Adipose tissue (tissue), 3 donors: ENCODE measurements around the gene DROSHA. TPM values are rescaled to one million over a fixed set of nuclear protein-coding genes. Genes with fewer than 3 reads are reported as not detected.

Experiments used
- H3K27ac ChIP-seq: one replicate; pipeline ENCODE4 v1.5.1; 2013; ENCODE audit warnings: low read depth, low read length
- WGBS, 3 donors: extraction: QIAGEN DNeasy Blood & Tissue Kit; methylation state at CpG; one replicate each; pipeline ENCODE4 v1.1.7; 2013; 5-methylcytosine and 5-hydroxymethylcytosine counted together
- polyA plus RNA-seq, 3 donors: library from polyadenylated mRNA; stranded (reverse); fragments of 200-250 nt; gene quantifications; one replicate each; pipeline ENCODE4 v1.2.3, GENCODE V29; 2013
- donor health status: healthy with polysubstance abuse.
- donor health status: Bipolar disorder and iron deficiency.
- donor health status: healthy.

The DROSHA gene
- polyA plus RNA-seq, 3 donors, result 14.9 to 21.0 (median 17.4) TPM

DNA sequence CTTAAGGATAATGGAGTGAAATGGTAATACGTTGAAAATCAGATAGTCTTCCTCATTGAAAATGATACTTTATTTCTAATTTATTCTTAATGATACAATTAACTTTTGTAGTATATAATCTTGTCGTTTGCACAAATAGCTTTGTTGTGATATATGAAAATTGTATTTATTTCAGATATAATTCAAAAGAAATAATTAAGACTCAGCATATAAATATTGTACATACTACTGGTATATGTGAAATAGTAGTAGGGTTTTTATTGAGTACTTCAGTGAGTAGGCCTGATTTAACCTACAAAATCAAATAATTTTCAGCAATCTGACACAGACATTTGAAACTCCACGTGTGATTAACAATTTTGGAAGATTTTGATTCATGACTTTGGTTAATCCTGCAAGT lies 5.0 kb upstream of the DROSHA start:
- no peak overlapping the region for H3K27ac ChIP-seq
- 86 to 89% (median 89%) methylated on average over 3 of the region's 3 CpGs for WGBS, 3 donors

DNA sequence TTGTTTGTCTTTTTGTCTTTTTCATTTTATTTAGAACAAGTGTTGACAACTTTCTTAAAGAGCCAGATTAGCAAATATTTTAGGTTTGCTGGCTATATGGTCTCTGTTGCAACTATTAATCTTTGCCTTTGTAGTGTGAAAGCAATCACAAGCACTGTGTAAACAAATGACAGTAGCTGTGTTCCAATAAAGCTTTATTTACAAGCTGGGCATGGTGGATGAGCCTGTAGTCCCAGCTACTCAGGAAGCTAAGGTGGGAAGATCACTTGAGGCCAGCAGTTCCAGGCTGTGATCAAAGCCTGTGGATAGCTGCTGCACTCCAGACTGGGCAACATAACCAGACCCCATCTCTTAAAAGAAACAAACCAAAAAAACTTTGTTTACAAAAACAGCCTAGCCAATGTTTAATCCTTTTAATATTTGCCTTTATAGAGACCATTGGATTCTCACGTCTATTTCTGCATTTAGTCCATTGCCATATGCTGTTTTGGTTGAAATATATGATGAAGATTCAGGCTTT lies 2.7 kb upstream of the DROSHA start:
- 81 to 92% (median 89%) methylated on average over 1 of the region's 1 CpG for WGBS, 3 donors
- no peak overlapping the region for H3K27ac ChIP-seq

DNA sequence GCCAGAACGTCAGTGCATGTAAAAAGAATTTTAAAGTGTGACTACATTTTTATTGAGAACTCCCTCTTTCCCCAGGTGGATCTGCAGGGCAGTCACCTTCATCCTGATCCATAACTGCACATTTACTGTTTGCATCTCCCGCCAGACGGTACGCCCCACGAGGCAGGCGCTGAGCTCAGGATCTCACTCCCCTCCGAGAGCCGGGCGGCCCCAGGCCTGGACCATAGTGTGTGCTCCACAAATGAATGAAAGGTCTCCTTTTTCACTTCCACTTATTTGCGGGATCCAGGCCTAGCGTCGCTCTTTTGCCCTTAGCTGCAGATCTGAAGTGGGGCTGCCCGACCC lies 378 bp downstream of the DROSHA start:
- H3K27ac ChIP-seq, result no peak overlapping the region
- 0 to 1% (median 1%) methylated on average over 13 of the region's 13 CpGs for WGBS, 3 donors

DNA sequence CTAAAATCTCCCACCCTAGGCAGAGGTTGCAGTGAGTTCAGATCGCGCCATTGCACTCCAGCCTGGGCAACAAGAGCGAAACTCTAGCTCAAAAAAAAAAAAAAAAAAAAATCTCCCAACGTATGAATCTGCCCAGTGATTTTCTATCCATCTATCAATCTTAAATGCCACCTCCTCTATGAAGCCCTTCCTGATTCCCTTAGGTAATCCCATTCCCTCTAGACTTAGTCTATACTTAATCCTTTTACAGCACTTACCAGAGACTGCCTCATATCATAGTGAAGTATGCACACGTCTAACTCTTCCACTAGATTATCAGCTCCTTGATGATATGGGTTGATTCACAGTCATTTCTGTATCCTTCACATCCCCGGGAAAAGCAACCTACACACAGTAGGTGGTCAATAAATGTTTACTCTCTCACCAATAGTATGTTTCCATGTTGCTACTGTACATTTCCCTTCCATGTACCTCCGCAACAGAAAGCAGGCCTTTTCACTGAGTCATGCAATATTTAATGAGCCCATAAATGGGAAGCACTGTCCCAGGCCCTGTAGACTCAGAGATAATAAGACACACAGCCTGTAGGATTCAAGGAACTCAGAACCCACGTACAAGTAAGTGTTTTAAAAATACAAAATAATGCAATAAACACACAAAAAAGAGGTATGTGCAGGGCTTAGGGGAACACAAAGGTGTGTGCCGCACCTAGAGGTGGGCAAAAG lies 1.2 kb downstream of the DROSHA start:
- 72 to 83% (median 81%) methylated on average over 9 of the region's 9 CpGs for WGBS, 3 donors
- no peak overlapping the region for H3K27ac ChIP-seq

DNA sequence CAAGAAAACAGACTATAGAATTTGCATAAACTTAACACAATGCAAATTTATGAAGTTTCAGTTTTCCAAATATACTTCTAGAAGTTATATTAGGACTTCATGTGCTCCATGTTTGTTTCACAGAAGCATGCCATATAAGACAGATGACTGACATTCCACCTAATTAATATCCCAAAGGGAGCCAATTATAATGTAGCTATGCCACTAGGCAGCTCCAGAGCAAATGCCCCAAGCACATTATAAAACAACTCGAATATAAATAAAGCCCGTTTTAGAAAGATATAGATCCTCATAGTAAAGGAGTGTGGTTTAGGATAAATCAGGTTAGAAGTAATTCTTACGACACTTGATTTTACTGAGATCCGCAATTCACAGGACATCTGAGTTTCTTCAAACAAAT lies 8.9 kb downstream of the DROSHA start:
- H3K27ac ChIP-seq, result no peak overlapping the region
- 96 to 98% (median 98%) methylated on average over 4 of the region's 4 CpGs for WGBS, 3 donors

DNA sequence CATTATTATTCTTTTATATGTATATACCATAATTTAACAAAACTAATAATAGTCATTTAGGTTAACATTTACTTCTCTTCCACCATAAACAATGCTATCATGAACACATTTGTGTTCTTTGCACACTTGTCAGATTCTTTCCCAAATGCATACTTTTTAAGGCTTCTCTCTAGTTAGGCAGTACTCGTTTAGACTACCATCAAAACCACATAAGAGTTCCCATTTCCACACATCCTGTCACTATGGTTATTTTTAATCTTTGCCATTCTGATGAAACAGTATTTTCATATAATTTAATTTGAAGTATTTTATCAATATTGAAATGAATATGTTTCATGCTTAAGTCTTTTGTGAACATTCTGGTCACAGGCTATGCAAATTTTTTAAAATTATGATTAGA lies 15.1 kb downstream of the DROSHA start:
- 36 to 80% (median 42%) methylated on average over 1 of the region's 1 CpG for WGBS, 3 donors
- H3K27ac ChIP-seq, result no peak overlapping the region

DNA sequence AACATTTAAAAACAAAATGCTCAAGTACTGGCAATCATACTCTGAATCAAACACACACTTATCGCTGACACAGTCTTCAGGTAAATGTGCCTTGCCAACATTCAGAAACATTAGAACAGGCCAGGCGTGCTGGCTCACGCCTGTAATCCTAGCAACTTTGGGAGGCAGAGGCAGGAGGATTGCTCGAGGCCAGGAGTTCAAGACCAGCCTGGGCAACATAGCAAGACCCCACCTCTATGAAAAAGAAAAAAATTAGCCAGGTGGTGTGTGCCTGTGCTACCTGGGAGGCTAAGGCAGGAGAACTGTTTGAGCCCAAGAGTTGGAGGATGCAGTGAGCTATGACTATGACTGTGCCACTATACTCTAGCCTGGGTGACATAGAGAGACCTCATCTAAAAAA lies 20.6 kb downstream of the DROSHA start:
- 96 to 98% (median 97%) methylated on average over 4 of the region's 4 CpGs for WGBS, 3 donors
- no peak overlapping the region for H3K27ac ChIP-seq

DNA sequence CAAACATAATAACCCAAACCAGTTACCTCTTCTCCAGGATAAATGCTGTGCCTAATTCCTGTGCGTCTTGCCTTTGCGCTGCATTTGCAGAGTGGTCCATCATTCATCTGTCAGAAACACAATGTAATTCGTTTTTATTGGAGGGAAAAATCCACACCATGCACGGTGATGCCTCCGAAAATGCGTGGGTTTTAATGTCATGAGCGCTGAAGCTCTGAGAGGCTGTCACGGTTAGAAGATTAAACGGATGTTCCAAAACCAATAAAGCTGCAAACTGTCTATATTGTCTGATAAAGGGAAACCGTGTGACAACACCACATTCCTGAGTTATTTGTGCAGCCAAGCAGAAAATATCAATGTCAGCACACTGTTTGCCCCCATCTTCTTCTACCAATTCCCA lies 27.4 kb downstream of the DROSHA start:
- WGBS, 3 donors, result 79 to 93% (median 93%) methylated on average over 10 of the region's 10 CpGs
- H3K27ac ChIP-seq, result no peak overlapping the region

DNA sequence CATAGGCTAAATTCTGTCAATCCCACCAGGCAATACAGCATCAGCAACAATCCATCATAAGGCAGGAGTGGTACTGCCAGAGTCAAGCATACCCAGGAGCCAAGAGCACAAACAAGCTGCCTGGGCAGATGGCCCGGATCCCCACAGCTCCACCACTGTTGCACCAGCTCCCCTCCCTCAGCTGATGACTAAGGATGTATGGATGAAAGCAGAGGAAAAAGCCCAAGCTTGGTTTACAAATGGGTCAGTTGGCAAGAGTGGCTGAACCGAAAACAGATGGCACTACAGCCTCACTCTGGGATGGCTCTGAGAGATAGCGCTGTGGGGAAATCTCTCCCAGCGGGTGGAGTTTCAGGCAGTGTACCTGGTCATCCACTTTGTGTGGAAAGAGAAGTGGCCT lies 29.4 kb downstream of the DROSHA start:
- WGBS, 3 donors, result 97 to 99% (median 98%) methylated on average over 4 of the region's 4 CpGs
- no peak overlapping the region for H3K27ac ChIP-seq

DNA sequence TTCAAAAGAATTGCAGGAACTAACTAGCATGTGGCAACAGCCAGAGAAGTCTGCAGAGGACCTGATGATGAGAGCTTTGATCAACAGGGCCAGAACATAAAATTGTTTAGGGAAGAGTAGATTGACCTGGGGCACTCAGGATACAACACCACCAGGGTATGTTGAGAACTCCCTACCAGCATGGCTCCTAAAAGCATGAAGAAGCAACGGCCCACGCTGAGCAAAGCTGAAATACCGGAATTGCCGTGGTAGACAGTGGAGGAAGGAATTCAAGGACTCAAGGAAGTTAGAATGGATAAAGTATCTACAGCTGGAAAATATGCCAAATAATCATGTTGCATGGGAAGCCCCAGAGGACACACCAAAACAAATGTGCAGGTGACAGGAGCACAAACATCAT lies 31.6 kb downstream of the DROSHA start:
- no peak overlapping the region for H3K27ac ChIP-seq
- whole genome bisulfite sequencing, 3 donors, result 79 to 92% (median 89%) methylated on average over 4 of the region's 4 CpGs

DNA sequence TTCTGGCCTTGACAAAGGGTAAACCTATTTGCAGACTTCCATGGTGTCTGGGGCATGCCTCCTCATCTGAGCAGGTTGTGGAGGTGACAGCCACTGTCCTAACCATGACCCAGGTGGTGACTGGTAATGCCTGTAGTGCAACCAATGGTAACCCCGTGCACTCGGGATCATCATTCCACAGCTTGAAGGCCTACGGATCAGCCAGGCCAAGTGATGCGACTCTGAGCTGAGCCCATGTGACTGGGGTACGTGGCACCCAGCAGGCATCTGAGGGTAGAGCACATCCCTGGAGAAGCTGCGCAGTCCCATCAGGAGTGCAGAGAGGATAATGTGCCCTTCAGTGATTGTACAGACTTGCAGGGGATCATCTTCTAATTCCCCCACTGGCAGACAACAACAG lies 35.0 kb downstream of the DROSHA start:
- H3K27ac ChIP-seq, result no peak overlapping the region
- 85 to 97% (median 97%) methylated on average over 6 of the region's 6 CpGs for whole genome bisulfite sequencing, 3 donors

DNA sequence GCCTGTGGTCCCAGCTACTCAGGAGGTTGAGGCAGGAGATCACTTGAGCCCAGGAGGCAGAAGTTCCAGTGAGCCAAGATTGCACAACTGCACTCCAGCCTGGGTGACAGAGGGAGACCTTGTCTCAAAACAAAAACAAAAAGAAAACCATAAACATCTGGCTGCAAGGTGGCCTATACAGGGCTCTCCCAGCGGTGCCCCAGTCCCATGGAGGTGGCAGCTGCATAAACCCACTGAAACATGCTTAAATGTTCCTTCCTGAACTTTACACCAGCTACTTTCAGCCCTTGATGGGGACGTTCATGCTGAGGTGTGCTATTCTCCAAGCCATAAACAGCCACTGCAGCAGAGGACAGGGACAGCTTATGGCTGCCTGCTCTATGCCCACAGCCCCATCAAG lies 35.6 kb downstream of the DROSHA start:
- WGBS, 3 donors, result 86 to 91% (median 88%) methylated on average over 2 of the region's 2 CpGs
- no peak overlapping the region for H3K27ac ChIP-seq

DNA sequence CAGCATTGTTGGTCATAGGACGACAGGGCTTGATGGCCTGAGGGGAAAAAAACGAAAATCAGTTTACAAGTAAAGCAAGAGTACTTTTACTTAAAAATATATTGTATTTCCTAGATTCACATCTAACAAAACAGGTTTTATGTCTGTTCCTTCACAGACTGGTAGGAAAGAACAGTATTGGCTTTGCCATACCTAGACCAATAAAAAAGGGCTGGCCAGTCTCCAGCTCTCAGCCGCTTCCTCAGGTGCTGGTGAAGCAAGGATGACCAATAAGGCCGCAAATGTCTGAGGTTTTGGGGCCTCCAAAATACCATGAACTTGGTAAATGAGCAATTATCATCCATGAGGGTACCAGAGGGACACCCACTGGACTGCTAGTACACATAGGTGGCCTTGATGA lies 36.6 kb downstream of the DROSHA start:
- H3K27ac ChIP-seq, result no peak overlapping the region
- 93 to 95% (median 94%) methylated on average over 4 of the region's 4 CpGs for WGBS, 3 donors

DNA sequence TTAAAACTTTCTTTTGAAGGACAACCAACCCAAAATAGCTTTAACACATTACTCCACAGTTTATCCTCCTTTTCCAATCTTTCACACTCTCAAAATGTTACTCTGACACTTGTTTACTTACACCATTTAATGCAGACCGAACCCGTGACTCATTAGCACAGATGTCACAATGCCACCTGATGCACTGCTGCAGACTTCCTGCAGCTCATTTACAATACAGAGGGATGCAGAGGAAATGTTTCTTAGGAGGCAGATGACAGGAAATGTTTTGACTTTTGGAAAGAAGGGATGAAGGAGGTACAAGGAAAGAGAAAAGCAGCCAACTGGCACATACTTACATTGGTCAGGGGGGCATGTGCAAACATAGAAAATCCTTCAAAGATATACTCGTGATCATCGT lies 39.0 kb downstream of the DROSHA start:
- 67 to 78% (median 75%) methylated on average over 4 of the region's 4 CpGs for WGBS, 3 donors
- no peak overlapping the region for H3K27ac ChIP-seq

DNA sequence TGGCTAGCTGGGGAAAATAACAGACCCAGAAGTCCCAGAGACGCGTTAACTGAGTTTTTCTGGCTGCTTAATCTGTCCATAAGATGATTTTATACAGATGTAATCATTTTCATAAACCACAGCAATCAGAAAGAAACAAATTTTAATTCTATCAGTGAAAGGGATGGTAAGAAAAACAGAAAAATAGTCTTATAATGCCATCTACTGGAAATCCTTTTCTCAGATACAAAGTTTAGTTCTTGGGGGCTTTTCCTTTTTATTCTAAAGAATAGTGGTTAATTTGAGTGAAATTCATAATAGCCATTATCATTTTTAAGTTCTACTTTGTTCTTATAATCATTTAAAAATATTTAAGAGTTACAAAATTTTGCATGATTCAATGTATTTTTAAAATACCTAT lies 44.4 kb downstream of the DROSHA start:
- H3K27ac ChIP-seq, result no peak overlapping the region
- WGBS, 3 donors, result 90 to 94% (median 92%) methylated on average over 2 of the region's 2 CpGs

DNA sequence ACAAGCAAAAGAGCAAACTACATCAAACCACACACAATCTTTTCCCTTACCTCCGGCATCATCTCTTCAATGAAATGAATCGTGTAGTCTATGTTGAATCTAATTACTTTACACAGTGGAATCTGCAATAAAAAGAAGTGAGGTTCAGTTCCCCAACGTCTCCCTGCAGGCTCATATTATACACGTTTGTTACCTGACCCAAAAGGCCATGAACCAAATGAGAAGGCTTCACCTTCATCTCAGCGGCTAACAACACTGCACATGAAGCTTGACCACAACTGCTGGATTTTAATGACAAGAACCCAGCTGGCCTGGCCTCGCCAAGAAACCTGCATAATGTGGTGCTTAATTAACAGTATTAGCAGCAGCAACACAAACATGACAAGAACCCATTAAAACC lies 45.5 kb downstream of the DROSHA start:
- WGBS, 3 donors, result 88 to 92% (median 88%) methylated on average over 6 of the region's 6 CpGs

DNA sequence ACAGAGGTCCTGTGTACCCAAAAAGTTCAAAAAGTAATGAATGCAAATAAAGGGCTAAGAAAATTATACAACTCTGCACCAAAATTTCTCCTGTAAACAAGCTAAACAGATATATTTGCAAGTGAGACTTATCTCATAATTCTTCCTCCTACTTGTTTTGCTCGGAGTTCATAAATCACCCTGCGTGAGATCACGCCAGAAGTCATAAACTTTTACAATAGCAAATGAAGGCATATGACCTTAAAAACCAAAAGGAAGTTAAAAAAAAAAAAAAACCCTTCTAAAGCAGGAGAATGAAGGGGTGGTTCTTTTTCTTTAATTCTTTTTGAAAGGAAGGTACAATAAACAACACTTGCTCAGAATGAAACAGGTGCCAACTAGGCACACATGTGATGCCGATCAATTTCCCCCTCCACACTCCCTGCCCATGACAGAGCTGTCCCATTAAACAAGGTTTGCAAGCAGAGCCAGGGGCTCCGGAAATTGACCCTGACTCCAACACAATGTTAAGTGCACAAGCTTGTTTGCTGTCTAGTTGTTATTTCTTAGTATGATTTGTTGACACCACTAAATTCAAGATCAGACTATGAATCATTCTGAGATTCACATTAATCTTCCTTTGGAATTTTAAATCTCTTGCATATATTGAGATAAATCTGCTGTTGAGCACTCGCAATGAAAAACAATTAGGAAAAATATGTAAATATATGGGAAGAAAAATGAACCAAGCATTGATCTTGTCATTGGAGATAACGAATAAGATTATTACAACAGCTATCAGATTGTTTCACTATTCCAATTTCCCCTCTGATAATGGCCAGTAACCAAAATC lies 46.3 kb downstream of the DROSHA start:
- 60 to 64% (median 62%) methylated on average over 7 of the region's 7 CpGs for WGBS, 3 donors
- no peak overlapping the region for H3K27ac ChIP-seq

More for the DNA sequence above, 45.5 kb downstream of the DROSHA start:
- no peak overlapping the region for H3K27ac ChIP-seq

DNA sequence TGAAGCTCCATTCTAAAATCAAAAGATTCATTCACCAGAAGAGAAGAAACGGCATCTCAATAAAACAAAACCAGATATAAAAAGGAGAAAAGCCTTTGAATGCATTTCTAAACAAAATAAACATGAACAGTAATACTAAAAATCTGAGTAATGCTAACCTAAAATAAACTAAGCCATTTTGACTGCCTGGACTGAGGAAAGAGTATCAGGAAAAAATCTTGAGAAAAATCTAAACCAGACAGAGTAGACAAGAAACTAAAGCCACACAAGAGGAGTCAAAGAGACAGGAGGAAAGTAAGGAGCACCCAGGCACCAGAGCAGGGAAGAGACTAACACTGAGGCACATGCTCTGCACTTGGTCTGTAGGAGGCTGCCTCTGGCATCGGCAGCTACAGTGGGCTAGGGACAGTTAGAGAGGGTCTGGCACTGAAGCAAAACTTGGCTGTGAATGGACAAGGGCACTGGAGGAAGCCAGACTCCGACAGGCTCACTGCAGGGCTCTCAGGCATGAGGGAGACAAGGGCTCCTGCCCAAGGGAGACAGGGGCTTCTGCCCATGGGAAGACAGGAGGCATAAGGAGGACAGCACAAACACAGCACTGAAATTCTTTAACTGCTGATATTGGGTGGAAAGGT lies 50.2 kb downstream of the DROSHA start:
- WGBS, 3 donors, result 91 to 97% (median 93%) methylated on average over 3 of the region's 3 CpGs

DNA sequence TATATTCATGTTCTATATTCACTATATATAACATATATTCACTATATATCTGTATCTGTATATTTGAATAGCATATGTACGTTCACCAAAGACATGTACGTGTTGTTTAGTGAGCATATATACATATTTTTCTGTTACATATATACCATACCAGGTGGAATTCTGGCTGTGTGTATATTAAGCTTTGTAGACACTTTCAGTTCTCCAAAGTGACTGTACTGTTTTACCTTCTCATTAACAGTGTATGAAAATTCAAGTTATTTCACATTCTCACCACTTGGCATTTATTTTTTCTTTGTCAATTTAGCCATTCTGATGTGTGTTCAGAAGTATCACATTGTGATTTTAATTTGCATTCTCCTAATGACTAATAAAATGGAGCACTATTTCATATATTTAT lies 52.2 kb downstream of the DROSHA start:
- 95 to 100% (median 98%) methylated on average over 2 of the region's 2 CpGs for WGBS, 3 donors
- no peak overlapping the region for H3K27ac ChIP-seq

More for the DNA sequence above, 50.2 kb downstream of the DROSHA start:
- no peak overlapping the region for H3K27ac ChIP-seq
